BE2C (cell line): Measurements from ENCODE around the gene ASTN2.

Experiments used
- DNase-seq: peaks from one replicate; pipeline ENCODE4 v3.0.0-alpha.2; 2020
- H3K27me3 ChIP-seq: fragments of 250-450 bp; sonication (Bioruptor Pico); 2 replicates; pipeline ENCODE4 v1.5.1; 2020; ENCODE audit warnings: mild to moderate bottlenecking
- H3K36me3 ChIP-seq: fragments of 250-450 bp; sonication (Bioruptor Pico); 2 replicates; pipeline ENCODE4 v1.5.1; 2020; ENCODE audit warnings: mild to moderate bottlenecking
- H3K4me1 ChIP-seq: fragments of 250-450 bp; sonication (Bioruptor Pico); 2 replicates; pipeline ENCODE4 v1.5.1; 2020
- H3K4me3 ChIP-seq: 2 replicates; pipeline ENCODE4 v1.5.1; 2011; ENCODE audit warnings: low read depth, low read length
- H3K9me3 ChIP-seq: fragments of 250-450 bp; sonication (Bioruptor Pico); 2 replicates; pipeline ENCODE4 v1.5.1; 2020
- CTCF ChIP-seq: IDR thresholded peaks from 2 replicates; pipeline ENCODE4 v1.5.1; 2012; ENCODE audit warnings: mild to moderate bottlenecking, low read depth, low read length

ASTN2 gene

GRCh38 chr9:116816484-116816883 is 598.4 kb downstream of the ASTN2 start:
- Histone ChIP-seq H3K4me1 (no peaks in the 10 kb centered on the region), H3K36me3 (peaks cover 30% of the 10 kb centered on the region), H3K27me3 (no peaks in the 10 kb centered on the region), H3K4me3 (no peak overlapping the region), H3K9me3 (no peaks in the 10 kb centered on the region)
- DNase-seq = no peak
- TF ChIP-seq CTCF = no peak

- Histone ChIP-seq H3K4me1 (no peaks in the 10 kb centered on the region), H3K9me3 (no peaks in the 10 kb centered on the region), H3K4me3 (no peak overlapping the region), H3K36me3 (peaks cover 25% of the 10 kb centered on the region), H3K27me3 (no peaks in the 10 kb centered on the region)
- DNase-seq = no peak
- no peak for TF ChIP-seq CTCF
Observed at GRCh38 chr9:116815835-116816234, 599.0 kb downstream of the ASTN2 start.

GRCh38 chr9:116813031-116813300 is 601.9 kb downstream of the ASTN2 start:
- H3K4me3 ChIP-seq = no peak overlapping the region
- H3K9me3 ChIP-seq = no peaks in the 10 kb centered on the region
- H3K27me3 ChIP-seq = no peaks in the 10 kb centered on the region
- no peaks in the 10 kb centered on the region for H3K4me1 ChIP-seq
- TF ChIP-seq CTCF = no peak
- H3K36me3 ChIP-seq = peaks cover 14% of the 10 kb centered on the region
- DNase-seq = no peak

GRCh38 chr9:116812231-116813030 is 602.4 kb downstream of the ASTN2 start:
- no peaks in the 10 kb centered on the region for H3K27me3 ChIP-seq
- DNase-seq = no peak
- H3K9me3 ChIP-seq = no peaks in the 10 kb centered on the region
- no peak overlapping the region for H3K4me3 ChIP-seq
- peaks cover 15% of the 10 kb centered on the region for H3K36me3 ChIP-seq
- TF ChIP-seq CTCF = no peak
- no peaks in the 10 kb centered on the region for H3K4me1 ChIP-seq

GRCh38 chr9:116809656-116810055 is 605.2 kb downstream of the ASTN2 start:
- no peak for TF ChIP-seq CTCF
- Histone ChIP-seq H3K9me3 (no peaks in the 10 kb centered on the region), H3K4me3 (no peak overlapping the region), H3K4me1 (no peaks in the 10 kb centered on the region), H3K36me3 (peaks cover 27% of the 10 kb centered on the region), H3K27me3 (no peaks in the 10 kb centered on the region)
- no peak for DNase-seq

- DNase-seq = no peak
- peaks cover 40% of the 10 kb centered on the region for H3K36me3 ChIP-seq
- H3K4me3 ChIP-seq = no peak overlapping the region
- no peaks in the 10 kb centered on the region for H3K9me3 ChIP-seq
- no peaks in the 10 kb centered on the region for H3K4me1 ChIP-seq
- H3K27me3 ChIP-seq = no peaks in the 10 kb centered on the region
- no peak for TF ChIP-seq CTCF
Observed at GRCh38 chr9:116806075-116806474, 608.8 kb downstream of the ASTN2 start.
